ENCODE measurements around the gene ZNG1A. TPM values are rescaled to one million over a fixed set of nuclear protein-coding genes. Genes with fewer than 3 reads are reported as not detected.
"Not testable (repeated sequence)": the region's sequence is repeated elsewhere in the genome, so short reads cannot be mapped to it uniquely, and the experiment has no call there.

The ZNG1A gene
- total RNA-seq, 4 donors from 2014 or later: 10.3 to 86.4 (median 33.9) TPM

DNA sequence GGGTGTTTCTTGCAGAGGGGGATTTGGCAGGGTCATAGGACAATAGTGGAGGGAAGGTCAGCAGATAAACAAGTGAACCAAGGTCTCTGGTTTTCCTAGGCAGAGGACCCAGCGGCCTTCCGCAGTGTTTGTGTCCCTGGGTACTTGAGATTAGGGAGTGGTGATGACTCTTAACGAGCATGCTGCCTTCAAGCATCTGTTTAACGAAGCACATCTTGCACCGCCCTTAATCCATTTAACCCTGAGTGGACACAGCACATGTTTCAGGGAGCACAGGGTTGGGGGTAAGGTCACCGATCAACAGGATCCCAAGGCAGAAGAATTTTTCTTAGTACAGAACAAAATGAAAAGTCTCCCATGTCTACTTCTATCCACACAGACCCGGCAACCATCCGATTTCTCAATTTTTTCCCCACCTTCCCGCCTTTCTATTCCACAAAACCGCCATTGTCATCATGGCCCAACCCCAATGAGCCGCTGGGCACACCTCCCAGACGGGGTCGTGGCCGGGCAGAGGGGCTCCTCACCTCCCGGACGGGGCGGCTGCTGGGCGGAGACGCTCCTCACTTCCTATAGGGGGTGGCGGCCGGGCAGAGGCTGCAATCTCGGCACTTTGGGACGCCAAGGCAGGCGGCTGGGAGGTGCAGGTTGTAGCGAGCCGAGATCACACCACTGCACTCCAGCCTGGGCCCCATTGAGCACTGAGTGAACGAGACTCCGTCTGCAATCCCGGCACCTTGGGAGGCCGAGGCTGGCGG is 95.7 kb downstream of the ZNG1A start:
- in situ Hi-C loops (cut with MboI; ENCODE audit: low pct_ligation_motif_present in 1 of 4, low pct_unique_long_range_greater_than_20kb in 1 of 4, low sequenced_read_pairs in 3 of 4); H3K27me3 ChIP-seq; H3K4me3 ChIP-seq; DNase-seq; H3K27ac ChIP-seq; H3K4me1 ChIP-seq; H3K9me3 ChIP-seq; H3K36me3 ChIP-seq; intact Hi-C loops (cut with DNase I; ENCODE audit: low total_unique reads): not testable (repeated sequence)
- WGBS, 2 donors (ENCODE audit: low coverage in 1 of 2): 89 to 90% methylated on average over 9 to 31 of the region's 31 CpGs

DNA sequence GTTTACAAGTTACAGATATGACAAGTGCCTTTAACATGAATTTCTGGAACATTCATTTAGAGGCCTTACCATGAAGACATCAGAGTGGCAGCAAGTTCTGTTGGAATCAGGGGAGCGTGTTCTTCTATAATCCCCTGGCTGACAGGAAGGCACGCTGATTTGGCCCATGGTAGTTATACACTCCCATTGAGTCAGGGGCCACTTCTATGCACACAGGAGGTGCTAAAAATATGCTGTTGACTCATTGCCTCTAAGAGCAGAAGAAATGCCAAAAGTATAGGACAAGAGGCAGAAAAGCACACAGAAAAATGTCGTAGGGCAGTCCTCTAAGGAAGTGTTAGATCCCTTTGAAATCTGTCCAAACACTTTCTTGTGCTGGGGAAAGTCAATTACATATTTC is 100.5 kb downstream of the ZNG1A start:
- in situ Hi-C loops (cut with MboI; ENCODE audit: low pct_ligation_motif_present in 1 of 4, low pct_unique_long_range_greater_than_20kb in 1 of 4, low sequenced_read_pairs in 3 of 4); H3K4me1 ChIP-seq; H3K9me3 ChIP-seq; H3K27me3 ChIP-seq; H3K4me3 ChIP-seq; DNase-seq; H3K27ac ChIP-seq; H3K36me3 ChIP-seq; intact Hi-C loops (cut with DNase I; ENCODE audit: low total_unique reads): not testable (repeated sequence)
- WGBS, 2 donors (ENCODE audit: low coverage in 1 of 2): 78% methylated on average over 3 of the region's 3 CpGs; no CpG with 5 or more reads in 1 of the 2 donors

DNA sequence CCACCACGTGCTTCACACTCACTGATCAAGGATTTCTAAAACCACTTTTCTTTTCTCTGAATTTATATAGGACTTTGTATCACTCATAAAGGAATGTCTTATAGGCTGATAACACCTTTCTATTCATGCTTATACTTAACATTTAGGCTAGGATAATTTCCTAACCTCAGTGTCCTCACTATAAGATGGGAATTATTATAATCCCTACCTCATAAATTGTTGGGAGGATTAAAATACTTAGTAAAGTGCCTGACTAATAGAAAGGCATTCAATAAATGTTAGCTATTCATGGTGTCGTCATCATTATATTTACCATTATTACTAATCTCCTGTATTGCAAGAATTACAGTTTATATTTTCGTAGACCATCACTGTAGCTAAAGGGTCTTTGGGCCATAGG is 102.5 kb downstream of the ZNG1A start:
- H3K9me3 ChIP-seq; H3K4me3 ChIP-seq; DNase-seq; H3K36me3 ChIP-seq; H3K4me1 ChIP-seq; intact Hi-C loops (cut with DNase I; ENCODE audit: low total_unique reads); in situ Hi-C loops (cut with MboI; ENCODE audit: low pct_ligation_motif_present in 1 of 4, low pct_unique_long_range_greater_than_20kb in 1 of 4, low sequenced_read_pairs in 3 of 4); H3K27ac ChIP-seq: not testable (repeated sequence)
- 82% methylated on average over 3 of the region's 3 CpGs; no CpG with 5 or more reads in 1 of the 2 donors for WGBS, 2 donors (ENCODE audit: low coverage in 1 of 2)
- peaks cover 10% of the 10 kb centered on the region for H3K27me3 ChIP-seq

DNA sequence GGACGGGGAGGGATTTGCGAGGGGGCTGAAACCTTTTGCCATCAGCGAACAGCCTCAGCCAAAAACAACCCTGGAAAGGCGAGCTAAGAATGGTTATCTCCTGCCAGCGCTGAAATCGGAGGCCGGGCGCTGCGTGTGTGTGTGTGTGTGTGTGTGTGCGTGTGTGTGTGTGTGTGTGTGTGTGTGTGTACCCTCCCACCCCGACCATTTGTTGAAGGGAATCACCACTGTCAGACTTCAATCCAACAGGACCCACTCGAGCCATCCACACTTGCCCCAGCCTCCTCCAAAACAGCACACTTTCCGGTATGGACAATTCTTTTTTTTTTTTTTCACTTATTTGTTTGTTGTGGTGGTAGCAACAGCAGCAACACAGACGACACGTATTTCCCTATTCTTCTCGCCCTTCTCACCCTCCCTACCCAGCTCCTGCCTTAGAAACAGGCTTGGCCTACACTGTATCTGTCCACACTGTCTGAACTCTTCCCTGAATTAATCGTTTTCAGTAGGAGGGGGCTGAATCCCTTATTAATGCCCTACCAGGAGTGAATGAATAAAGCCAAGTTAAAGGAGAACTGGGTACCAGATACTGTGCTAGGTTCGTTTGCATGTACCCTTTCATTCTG is 104.8 kb downstream of the ZNG1A start:
- H3K4me1 ChIP-seq; in situ Hi-C loops (cut with MboI; ENCODE audit: low pct_ligation_motif_present in 1 of 4, low pct_unique_long_range_greater_than_20kb in 1 of 4, low sequenced_read_pairs in 3 of 4); H3K36me3 ChIP-seq; DNase-seq; intact Hi-C loops (cut with DNase I; ENCODE audit: low total_unique reads); H3K9me3 ChIP-seq: not testable (repeated sequence)
- peak overlapping the region in 2 of 4 donors; percentile 24 to 34 for H3K27ac ChIP-seq
- 14 to 83% methylated on average over 1 to 18 of the region's 18 CpGs for WGBS, 2 donors (ENCODE audit: low coverage in 1 of 2)
- peaks cover 10% of the 10 kb centered on the region for H3K27me3 ChIP-seq
- peak overlapping the region in 2 of 4 donors; percentile 36 to 50 for H3K4me3 ChIP-seq

DNA sequence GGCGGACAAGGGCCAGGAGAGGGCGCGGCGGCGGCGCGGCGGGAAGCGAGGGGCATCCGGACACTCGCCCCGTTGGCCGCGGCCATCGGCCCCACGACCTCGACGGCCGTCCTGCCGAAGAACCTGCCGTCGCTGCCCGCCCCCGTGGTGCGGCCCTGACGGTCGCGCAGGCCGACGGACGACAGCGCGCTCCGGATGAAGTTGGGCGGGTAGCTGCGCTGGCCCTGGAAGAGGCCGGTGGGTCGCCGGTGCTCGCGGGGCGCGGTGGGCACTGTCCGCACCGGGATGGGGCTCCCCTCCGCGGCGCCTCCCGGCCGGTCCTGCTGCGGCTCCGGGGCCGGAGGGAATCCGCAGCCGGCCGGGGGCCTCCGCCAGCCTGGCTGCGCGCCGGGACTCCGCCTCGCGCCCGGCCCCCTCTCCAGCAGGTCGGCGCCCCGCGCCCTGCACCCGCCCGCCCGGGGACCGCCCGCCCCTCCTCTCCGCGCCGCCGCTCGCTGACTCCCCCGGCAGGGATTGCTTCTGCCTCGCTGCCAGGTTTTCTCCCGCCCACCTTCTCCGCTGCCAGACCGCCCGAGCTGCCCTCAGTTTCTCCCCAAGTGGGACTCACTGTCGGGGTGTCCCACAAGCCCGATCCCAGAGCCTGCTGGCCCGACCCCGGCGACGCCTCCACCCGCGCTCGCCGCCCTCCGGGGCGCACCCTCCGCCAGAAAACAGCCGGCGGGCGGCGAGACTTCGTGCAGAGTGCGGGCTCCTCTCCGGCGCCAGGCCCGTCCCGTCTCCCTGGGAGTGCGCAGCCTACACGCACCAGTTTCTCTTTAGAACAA is 105.6 kb downstream of the ZNG1A start:
- H3K36me3 ChIP-seq; DNase-seq; H3K4me1 ChIP-seq; intact Hi-C loops (cut with DNase I; ENCODE audit: low total_unique reads); H3K9me3 ChIP-seq; in situ Hi-C loops (cut with MboI; ENCODE audit: low pct_ligation_motif_present in 1 of 4, low pct_unique_long_range_greater_than_20kb in 1 of 4, low sequenced_read_pairs in 3 of 4): not testable (repeated sequence)
- WGBS, 2 donors (ENCODE audit: low coverage in 1 of 2): 3% methylated on average over 39 of the region's 109 CpGs; no CpG with 5 or more reads in 1 of the 2 donors
- peak overlapping the region in 2 of 4 donors; percentile 24 to 34 for H3K27ac ChIP-seq
- peaks cover 10% of the 10 kb centered on the region for H3K27me3 ChIP-seq
- H3K4me3 ChIP-seq: peak overlapping the region; percentile 12 to 50 (median 34)

Other genes with a start within 250 kb of the ZNG1A start
- gene WASHC1, start 149.6 kb downstream of the ZNG1A start, total RNA-seq: 10 to 100 TPM in 1 of 4 donors, 1 to 10 TPM in 3; 6.0 to 12.9 (median 8.4) TPM
- under 1 TPM in 2 of 4 donors, not detected in 2; 0.27 to 0.32 TPM for gene FOXD4, start 60.6 kb downstream of the ZNG1A start, total RNA-seq
- gene DOCK8, start 35.8 kb upstream of the ZNG1A start, total RNA-seq: 10 to 100 TPM; 11.2 to 59.5 (median 14.7) TPM